Activated CD8-positive, alpha-beta memory T cell treated with anti-CD3 and anti-CD28 coated beads, Interleukin-2, amount 50 U/mL, for 24 hours (primary cell): Measurements from ENCODE around the gene SLC26A5.

ENCODE experiments used
- DNase-seq: peaks from one replicate; pipeline ENCODE4 v3.0.0-alpha.2; 2020; ENCODE audit errors: extremely low read depth

SLC26A5 gene

GRCh38 chr7:103346396-103346795 lies 99.6 kb downstream of the SLC26A5 start:
- DNase-seq: no peak

GRCh38 chr7:103344453-103345149 lies 101.4 kb downstream of the SLC26A5 start, which contains the start of gene DNAJC2:
TSS of gene DNAJC2 (minus strand) at chr7:103344767. CDS start at chr7:103344622, 145 bp downstream.
- DNase-seq: peak; percentile 75

GRCh38 chr7:103343758-103344452 lies 102.1 kb downstream of the SLC26A5 start:
- no peak for DNase-seq

GRCh38 chr7:103343332-103343731 lies 102.7 kb downstream of the SLC26A5 start:
- no peak for DNase-seq

- DNase-seq: no peak
These were observed 104.5 kb downstream of the SLC26A5 start for GRCh38 chr7:103341466-103341865.

GRCh38 chr7:103338864-103339263 lies 107.1 kb downstream of the SLC26A5 start:
- DNase-seq: no peak

GRCh38 chr7:103336761-103337160 lies 109.2 kb downstream of the SLC26A5 start:
- DNase-seq: no peak

GRCh38 chr7:103325744-103326143 lies 120.3 kb downstream of the SLC26A5 start:
- DNase-seq: no peak
